ENCODE measurements around the gene PRKAR2B.

Gene PRKAR2B

DNA sequence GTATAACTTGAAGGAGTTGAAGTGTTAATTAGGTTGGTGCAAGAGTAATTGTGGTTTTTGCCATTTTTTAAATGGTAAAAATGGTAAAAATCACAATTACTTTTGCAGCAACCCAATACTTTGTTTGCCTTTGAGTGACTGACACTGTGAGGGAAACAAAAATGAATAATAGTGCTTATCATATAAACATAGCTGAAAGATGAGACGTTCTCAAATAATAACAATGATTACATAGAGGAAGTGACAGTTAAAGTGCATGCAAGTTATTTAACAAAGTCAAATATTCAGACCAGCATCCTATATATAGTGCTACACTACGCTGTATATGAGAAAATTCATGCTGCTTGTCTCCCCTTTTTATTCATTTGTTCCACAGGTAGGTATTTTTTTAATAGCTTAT is 119.6 kb downstream of the PRKAR2B start:
- TF ChIP-seq, protein P1, sequence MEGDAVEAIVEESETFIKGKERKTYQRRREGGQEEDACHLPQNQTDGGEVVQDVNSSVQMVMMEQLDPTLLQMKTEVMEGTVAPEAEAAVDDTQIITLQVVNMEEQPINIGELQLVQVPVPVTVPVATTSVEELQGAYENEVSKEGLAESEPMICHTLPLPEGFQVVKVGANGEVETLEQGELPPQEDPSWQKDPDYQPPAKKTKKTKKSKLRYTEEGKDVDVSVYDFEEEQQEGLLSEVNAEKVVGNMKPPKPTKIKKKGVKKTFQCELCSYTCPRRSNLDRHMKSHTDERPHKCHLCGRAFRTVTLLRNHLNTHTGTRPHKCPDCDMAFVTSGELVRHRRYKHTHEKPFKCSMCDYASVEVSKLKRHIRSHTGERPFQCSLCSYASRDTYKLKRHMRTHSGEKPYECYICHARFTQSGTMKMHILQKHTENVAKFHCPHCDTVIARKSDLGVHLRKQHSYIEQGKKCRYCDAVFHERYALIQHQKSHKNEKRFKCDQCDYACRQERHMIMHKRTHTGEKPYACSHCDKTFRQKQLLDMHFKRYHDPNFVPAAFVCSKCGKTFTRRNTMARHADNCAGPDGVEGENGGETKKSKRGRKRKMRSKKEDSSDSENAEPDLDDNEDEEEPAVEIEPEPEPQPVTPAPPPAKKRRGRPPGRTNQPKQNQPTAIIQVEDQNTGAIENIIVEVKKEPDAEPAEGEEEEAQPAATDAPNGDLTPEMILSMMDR (IDR thresholded peaks at IDR 0.05; ENCODE audit: low read depth, low read length), result no peak

DNA sequence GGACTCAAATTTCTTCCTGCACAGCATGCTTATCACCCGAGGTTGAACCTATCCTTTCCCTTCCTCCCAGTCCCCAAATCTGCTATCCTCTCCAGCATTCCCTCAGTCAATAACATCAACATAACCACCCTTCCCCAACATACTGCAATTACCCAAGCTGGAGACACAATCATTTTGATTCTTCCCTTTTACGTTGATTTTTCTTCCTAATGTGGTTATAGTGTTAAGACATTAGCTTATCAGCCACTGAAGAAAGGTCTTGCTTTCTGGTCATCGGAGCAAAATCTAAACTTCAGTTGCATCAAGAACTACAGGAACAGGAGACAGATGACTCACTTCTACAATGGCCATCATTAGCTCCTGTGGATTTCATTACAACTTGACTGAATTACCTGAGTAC is 120.8 kb downstream of the PRKAR2B start:
- TF ChIP-seq, protein P1 (IDR thresholded peaks at IDR 0.05; ENCODE audit: low read depth, low read length), result no peak
- no peak overlapping the region for H3K4me3 ChIP-seq (ENCODE audit: low read depth, low read length)

More for the DNA sequence above, 119.6 kb downstream of the PRKAR2B start:
- H3K4me3 ChIP-seq (ENCODE audit: low read depth, low read length), result no peak overlapping the region

DNA sequence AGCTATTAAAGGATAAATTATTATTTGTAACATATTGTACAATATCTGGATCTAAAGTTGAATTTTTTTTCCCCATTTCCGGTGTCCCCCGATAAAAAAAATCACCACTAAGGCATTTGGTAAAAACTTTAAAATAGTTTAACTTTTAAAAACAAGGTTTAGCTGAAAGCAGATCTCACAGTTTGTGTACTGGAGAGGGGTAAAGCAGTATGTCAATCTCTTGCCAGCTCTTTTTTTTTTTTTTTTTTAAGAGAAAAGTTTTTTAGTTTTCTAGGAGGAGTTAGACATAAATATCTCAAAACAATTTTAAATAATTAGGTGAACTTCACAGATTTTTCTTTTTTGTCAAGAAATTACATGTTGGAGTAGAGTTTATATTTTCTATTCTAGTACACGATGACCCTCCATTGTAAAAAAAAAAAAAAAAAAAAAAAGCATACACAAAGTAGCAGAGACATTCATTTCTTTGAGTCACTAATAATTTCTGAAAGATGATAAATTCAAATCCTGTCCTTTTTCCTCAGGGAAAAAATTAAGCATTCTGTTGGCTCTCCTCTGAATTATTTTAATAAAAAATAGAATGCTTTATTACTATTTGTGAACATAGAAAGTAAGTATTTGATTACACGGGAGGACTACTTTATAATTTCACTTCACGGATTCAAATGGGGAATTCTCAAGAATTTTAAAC is 122.4 kb downstream of the PRKAR2B start:
- peak overlapping the region; percentile 71 for H3K4me3 ChIP-seq (ENCODE audit: low read depth, low read length)
- TF ChIP-seq, protein P1 (IDR thresholded peaks at IDR 0.05; ENCODE audit: low read depth, low read length), result no peak

DNA sequence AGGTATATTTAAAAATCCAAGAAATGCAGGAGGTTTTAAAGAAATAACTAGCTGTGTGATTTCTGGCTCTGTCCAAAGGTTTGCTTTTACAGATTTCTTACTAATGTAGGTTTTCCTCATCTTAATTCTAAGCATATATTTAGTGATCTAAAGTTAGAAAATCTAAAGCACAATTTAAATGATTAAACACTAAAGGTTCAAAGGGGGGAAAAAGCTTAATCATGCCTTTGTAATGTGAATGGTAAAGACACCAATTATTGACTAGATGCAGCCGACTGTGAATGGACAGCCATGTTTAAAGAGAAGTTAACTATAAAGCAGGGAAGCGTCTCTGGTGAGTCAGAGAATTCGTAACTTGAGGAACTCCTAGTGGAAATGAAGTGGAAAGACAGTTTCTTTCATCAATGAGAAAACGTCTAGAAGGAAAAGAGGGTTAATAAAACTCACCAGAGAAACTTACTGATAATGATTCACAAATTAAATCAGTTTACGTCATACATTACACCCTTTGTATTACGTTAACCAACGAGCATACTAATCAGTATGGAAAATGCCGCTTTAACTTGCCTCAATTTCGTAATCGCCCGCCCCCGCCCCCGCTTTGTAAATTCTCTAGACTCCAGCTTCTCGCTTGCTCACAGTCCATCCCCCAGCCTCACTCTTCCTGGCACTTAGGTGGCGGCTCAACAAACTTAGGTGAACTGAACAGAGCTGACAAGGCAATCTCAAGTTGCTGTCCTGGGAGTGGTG is 123.2 kb downstream of the PRKAR2B start:
- TF ChIP-seq, protein P1 (IDR thresholded peaks at IDR 0.05; ENCODE audit: low read depth, low read length), result peak; percentile 14; the same call in 1 of the 2 replicates
- peak overlapping the region; percentile 71 for H3K4me3 ChIP-seq (ENCODE audit: low read depth, low read length)

DNA sequence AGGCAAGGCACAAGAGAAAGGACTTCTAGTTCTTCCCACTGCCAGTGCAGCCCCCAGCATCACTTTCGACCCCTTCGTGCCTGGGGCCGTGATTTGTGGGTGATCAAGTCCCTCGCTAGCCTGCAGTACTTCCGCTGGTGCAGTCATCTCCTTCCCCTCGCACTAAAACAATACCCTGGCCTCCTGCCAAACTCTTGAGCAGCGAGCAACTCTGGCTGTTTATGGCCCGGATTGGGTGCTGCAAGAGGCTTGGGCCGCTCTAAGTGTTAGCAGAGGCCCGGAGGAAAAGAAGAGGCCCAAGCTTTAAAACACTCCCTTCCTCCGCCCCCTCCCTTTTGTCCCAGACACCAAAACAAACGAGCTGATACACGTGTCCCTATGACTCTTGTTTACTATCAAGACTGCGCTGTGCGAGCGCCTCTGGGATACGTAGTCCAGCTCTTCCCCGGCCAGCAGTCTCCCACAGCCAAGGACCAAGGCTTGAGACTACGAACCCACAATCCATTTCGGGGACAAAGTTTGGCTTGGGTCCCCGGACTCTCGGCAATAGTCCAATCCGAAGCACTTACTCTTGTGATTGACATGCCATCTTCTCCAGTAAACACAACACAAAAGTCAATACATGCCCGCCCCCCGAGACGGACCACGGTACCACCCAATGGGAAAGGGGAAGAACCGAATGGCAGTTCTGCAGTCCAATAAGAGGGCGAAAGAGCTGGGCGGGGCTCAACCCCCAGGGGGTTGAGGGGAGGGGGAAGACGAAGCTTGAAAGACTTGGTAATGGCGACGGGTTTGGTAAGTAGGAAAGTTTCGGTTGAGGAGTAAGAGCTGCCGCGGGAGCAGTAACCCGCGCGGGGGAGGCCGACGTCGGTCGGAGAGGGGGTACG is 124.0 kb downstream of the PRKAR2B start, which contains the start of gene HBP1:
TSS of gene HBP1 (plus strand) at position 771 of the 887 bp plus-strand sequence. CDS start 10,891 bp downstream, outside the sequence.
- TF ChIP-seq, protein P1 (IDR thresholded peaks at IDR 0.05; ENCODE audit: low read depth, low read length), result no peak
- H3K4me3 ChIP-seq (ENCODE audit: low read depth, low read length), result peak within 1 kb of the TSS; percentile 86

DNA sequence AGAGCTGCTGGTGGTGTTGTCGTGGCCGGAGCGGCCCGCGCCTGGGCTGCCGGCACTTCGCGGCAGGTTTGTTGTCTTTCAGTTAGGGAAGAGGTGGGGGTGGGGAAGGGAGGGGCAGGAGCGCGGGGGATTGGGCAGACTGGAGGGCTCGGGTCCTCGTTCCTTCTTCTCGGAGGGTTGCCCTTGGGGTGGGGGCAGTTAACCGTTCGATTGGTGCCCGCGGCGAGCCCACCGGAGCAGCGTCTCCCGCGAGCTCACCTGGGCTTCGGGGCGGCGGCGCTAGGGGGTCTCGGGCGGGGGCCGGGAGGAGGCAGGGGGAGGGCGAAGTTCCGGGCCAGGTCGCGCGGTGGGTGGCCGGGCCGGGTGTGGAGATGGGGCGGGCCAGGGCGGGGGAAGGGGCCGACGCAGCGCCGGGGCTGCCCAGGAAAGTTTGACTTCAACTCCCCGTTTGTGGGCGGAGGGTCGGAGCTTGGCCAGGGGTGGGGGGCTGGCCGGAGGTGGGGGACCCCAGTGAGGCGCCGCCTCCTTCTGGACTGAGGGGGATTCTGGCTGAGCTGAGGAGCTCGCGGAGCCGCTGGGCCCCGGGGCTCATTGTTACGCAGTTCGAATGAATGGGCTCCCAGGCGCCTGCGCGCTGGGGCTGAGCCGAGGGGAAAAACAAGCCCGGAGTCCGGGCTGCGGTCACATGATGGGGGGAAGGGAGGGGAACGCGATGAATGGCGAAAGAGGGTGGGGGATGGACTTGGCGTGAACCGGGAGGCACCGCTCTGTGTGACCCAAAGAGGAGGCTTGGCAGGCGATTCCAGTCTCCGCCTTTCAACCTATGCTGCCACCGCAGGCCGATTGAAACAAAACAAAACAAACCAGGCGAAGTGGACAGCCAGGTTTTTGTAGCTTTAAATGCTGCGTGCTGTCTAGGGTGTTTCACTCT is 124.9 kb downstream of the PRKAR2B start:
- H3K4me3 ChIP-seq (ENCODE audit: low read depth, low read length), result peak overlapping the region; percentile 86
- TF ChIP-seq, protein P1 (IDR thresholded peaks at IDR 0.05; ENCODE audit: low read depth, low read length), result no peak
